Thymus (tissue), 11 donors: ENCODE results near the gene ELAVL3. TPM values are rescaled to one million over a fixed set of nuclear protein-coding genes. Genes with fewer than 3 reads are reported as not detected.

Experiments used
- DNase-seq, 9 donors: peaks; one replicate each; pipeline ENCODE4 v3.0.0-alpha.2; 2013; ENCODE audit warnings: low spot score in 9 of 9, low read depth in 6 of 9, missing footprints in 1 of 9
- H3K27ac ChIP-seq, 2 donors: one replicate each; pipeline ENCODE4 v1.5.1; 2013; ENCODE audit warnings: control low read depth in 1 of 2, low read depth in 1 of 2, low read length in 1 of 2, mild to moderate bottlenecking in 1 of 2, moderate library complexity in 1 of 2
- H3K27me3 ChIP-seq, 2 donors: one replicate each; pipeline ENCODE4 v1.5.1; 2013; ENCODE audit warnings: low read length in 1 of 2; ENCODE audit not compliant: control insufficient read depth in 2 of 2, insufficient read depth in 1 of 2
- H3K36me3 ChIP-seq, 2 donors: one replicate each; pipeline ENCODE4 v1.5.1; 2013; ENCODE audit warnings: low read length in 1 of 2, mild to moderate bottlenecking in 1 of 2, moderate library complexity in 1 of 2; ENCODE audit not compliant: control insufficient read depth in 2 of 2, insufficient read depth in 2 of 2
- H3K4me1 ChIP-seq, 2 donors: one replicate each; pipeline ENCODE4 v1.5.1; 2013; ENCODE audit warnings: low read length in 2 of 2; ENCODE audit not compliant: control insufficient read depth in 2 of 2, insufficient read depth in 2 of 2
- H3K4me3 ChIP-seq, 2 donors: one replicate each; pipeline ENCODE4 v1.5.1; 2013; ENCODE audit warnings: low read length in 2 of 2, control low read depth in 1 of 2, mild to moderate bottlenecking in 1 of 2
- H3K9me3 ChIP-seq, 2 donors: one replicate each; pipeline ENCODE4 v1.5.1; 2013; ENCODE audit warnings: low read length in 1 of 2, mild to moderate bottlenecking in 1 of 2; ENCODE audit not compliant: control insufficient read depth in 2 of 2, insufficient read depth in 1 of 2
- WGBS: extraction: QIAGEN DNeasy Blood & Tissue Kit; methylation state at CpG from one replicate; pipeline ENCODE4 v1.1.7; 2013; 5-methylcytosine and 5-hydroxymethylcytosine counted together
- polyA plus RNA-seq: library from polyadenylated mRNA; stranded (reverse); fragments of 200-250 nt; gene quantifications from one replicate; pipeline ENCODE4 v1.2.3, GENCODE V29; 2013
- total RNA-seq: library from RNA; stranded (reverse); fragments of 120-200 nt; gene quantifications from one replicate; pipeline ENCODE4 v1.2.4, GENCODE V29; 2013
- donor health status: healthy.

Gene ELAVL3
- total and polyA plus RNA-seq, 2 donors, result 0.05 to 0.09 TPM

DNA sequence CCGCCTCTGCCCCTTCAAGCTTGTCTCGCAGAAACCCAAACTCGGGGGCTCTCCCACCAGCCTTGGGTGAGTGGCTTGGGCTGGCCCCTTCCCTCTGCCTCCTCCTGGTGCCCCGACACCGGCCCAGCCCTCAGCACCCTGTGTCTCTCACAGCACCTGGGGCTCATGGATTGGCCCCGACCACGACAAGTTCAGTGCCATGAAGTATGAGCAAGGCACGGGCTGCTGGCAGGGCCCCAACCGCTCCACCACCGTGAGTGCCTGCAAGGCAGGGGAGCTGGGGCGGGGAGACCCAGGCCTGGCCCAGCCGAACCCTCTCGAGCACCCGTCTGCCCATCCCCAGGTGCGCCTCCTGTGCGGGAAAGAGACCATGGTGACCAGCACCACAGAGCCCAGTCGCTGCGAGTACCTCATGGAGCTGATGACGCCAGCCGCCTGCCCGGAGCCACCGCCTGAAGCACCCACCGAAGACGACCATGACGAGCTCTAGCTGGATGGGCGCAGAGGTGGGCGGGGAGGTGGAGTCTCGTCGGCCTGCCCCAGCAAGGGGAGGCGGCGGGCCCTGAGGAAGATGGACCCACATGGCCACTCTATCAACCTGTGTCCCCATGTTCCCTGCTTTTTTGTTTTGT is 31.8 kb downstream of the ELAVL3 start:
- Histone ChIP-seq H3K4me3 (no peak overlapping the region), H3K27ac (no peak overlapping the region), H3K27me3 (peaks cover 0 to 3% of the 10 kb centered on the region in 2 donors), H3K9me3 (no peaks in the 10 kb centered on the region), H3K4me1 (peaks cover 0 to 3% of the 10 kb centered on the region in 2 donors), H3K36me3 (peaks cover 47 to 66% of the 10 kb centered on the region in 2 donors)
- no peak for DNase-seq
- 97% methylated on average over 31 of the region's 31 CpGs for WGBS

DNA sequence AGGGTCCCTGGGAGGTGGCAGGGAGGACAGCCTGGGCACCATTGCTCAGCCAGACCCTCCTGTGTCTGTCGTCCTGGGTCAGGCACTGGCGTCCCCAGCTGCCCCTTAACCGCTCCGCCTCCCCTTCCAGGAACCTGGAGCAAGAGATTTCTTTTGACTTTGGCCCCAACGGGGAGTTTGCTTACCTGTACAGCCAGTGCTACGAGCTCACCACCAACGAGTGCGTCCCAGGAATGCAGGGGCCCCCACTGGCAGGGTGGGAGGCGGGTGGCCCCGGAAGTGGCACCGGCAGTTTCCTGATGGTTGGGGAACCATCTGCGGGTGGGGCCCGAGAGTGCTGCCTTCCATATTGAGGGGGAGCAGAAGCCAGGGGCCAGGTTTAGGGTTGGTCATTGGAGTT is 32.4 kb downstream of the ELAVL3 start:
- Histone ChIP-seq H3K9me3 (no peaks in the 10 kb centered on the region), H3K4me1 (peaks cover 0 to 3% of the 10 kb centered on the region in 2 donors), H3K4me3 (no peak overlapping the region), H3K27ac (no peak overlapping the region), H3K36me3 (peaks cover 50 to 71% of the 10 kb centered on the region in 2 donors), H3K27me3 (no peaks in the 10 kb centered on the region)
- WGBS, result 93% methylated on average over 13 of the region's 13 CpGs
- DNase-seq, result no peak

DNA sequence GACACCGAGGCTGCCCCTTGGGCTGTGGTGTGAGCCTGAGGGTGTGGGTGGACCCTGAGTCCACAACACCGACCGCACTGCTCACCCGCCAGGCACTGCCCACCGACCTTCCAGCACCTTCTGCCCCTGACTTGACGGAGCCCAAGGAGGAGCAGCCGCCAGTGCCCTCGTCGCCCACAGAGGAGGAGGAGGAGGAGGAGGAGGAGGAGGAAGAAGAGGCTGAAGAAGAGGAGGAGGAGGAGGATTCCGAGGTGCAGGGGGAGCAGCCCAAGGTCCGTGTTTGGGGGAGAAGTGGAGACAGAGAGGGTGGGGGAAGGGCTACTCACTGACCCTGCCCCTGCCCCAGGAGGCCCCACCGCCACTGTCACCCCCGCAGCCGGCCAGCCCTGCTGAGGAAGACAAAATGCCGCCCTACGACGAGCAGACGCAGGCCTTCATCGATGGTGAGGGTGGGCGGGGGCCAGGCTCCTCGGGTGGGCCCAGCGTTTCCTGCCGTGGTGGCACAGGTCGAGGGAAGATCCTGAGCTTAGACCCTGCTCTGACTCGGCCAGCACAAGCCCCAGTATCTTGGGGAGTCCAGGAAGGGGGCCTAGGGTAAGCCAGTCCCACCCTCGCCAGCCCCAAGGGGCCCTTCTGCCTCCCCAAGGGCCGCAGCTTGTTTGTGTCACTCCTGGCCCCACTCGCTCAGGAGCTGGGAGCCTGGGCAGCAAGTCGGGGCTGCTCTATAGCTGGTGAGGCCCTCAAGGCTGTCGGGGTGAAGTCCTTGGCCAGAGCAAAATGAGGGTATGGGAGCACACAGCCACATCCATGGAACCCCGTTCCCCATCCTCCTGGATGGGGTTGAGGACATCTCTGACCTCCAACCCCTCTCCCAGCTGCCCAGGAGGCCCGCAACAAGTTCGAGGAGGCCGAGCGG is 33.2 kb downstream of the ELAVL3 start:
- H3K36me3 ChIP-seq, result peaks cover 54 to 76% of the 10 kb centered on the region in 2 donors
- no peak overlapping the region for H3K4me3 ChIP-seq
- DNase-seq, result no peak
- 97% methylated on average over 35 of the region's 35 CpGs for WGBS
- no peak overlapping the region for H3K27ac ChIP-seq
- H3K9me3 ChIP-seq, result no peaks in the 10 kb centered on the region
- peaks cover 0 to 3% of the 10 kb centered on the region in 2 donors for H3K4me1 ChIP-seq
- no peaks in the 10 kb centered on the region for H3K27me3 ChIP-seq

DNA sequence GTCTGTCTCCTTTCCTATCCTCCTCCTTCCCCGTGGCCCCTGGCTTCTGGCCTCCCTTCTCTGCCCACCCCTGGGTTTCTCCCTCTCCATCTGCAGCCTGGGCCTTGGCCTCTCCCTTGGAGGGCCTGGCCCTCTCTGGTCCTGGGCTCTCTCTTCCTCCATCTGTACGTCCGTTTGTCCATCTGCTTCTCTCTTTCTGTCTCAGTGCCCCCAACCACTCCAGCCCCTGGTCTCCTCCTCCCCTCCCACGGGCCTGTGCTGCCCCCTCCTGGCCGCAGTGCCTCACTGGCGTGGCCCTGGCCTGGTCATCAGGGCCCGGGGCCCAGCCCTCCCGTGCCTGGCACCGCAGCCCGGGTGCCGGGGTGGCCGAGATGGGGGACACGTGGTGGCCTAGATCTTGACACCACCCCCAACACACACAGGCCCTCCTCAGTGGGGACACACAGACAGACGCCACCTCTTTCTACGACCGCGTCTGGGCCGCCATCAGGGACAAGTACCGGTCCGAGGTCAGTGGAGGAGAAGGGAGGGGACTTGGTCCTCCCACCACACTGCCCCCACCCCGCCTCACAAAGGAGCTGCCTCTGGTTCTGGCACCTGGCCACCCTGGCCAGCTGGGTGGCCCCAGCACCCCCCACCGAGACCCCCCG is 34.1 kb downstream of the ELAVL3 start:
- no peak for DNase-seq
- Histone ChIP-seq H3K4me3 (no peak overlapping the region), H3K36me3 (peaks cover 63 to 85% of the 10 kb centered on the region in 2 donors), H3K27ac (no peak overlapping the region), H3K4me1 (peaks cover 0 to 3% of the 10 kb centered on the region in 2 donors), H3K27me3 (no peaks in the 10 kb centered on the region), H3K9me3 (no peaks in the 10 kb centered on the region)
- 94% methylated on average over 23 of the region's 23 CpGs for WGBS

DNA sequence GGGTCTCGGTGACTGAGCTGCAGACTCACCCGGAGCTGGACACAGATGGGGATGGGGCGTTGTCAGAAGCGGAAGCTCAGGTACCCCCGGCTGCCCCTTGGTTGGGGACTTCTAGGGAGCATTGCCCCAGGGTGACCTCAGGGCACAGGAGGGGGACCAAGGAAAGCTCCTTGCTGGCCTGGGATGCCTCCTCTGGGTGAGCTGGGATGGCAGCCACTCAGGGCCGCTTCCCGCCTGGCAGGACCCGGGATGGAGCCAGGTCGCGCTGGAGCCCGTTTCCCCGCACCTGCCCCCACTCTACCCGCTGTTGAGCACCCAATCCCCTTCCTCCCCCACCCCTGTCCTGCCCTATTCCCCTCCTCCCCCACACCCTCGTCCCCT is 34.6 kb downstream of the ELAVL3 start:
- no peak overlapping the region for H3K27ac ChIP-seq
- no peaks in the 10 kb centered on the region for H3K27me3 ChIP-seq
- H3K4me3 ChIP-seq, result no peak overlapping the region
- H3K36me3 ChIP-seq, result peaks cover 68 to 90% of the 10 kb centered on the region in 2 donors
- WGBS, result 97% methylated on average over 14 of the region's 14 CpGs
- peaks cover 0 to 3% of the 10 kb centered on the region in 2 donors for H3K4me1 ChIP-seq
- DNase-seq, result no peak
- no peaks in the 10 kb centered on the region for H3K9me3 ChIP-seq

DNA sequence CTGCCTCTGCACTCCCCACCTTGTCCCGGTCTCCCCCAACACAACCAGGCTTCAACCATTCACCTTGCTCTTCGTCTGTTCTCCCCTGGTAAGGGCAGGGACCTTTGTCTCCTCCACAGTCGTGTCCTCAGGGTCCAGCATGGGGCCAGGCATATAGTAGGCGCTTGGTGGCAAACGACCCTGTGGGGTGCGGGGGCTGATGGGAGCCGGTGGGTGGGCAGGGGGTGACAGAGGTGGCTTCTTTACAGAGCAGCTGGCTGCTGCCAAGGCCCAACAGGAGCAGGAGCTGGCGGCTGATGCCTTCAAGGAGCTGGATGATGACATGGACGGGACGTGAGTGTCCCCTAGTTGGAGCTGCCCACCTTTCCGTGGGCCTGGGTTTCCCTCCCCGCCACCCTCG is 35.7 kb downstream of the ELAVL3 start:
- 98% methylated on average over 13 of the region's 13 CpGs for WGBS

DNA sequence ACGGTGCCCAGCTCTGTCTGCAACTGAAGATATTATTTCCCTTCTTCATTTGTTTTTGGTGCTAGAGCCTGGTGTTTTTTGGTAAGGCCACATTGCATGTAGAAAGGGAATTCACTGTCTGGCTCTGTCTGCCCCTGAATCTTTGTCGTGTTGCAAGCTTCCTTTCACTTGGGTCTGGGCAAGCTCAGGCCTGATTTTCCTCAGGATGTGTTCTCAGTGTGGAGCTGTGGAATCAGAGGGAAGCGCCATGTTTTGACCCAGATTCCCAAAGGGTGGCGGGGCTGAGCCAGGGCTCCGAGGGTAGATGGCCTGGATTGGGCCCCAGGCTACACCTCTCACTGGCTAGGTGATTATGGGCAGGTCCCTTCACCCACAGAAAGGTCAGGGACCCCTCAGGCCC is 36.8 kb downstream of the ELAVL3 start:
- H3K36me3 ChIP-seq, result peaks cover 78 to 86% of the 10 kb centered on the region in 2 donors
- no peak for DNase-seq
- H3K27me3 ChIP-seq, result no peaks in the 10 kb centered on the region
- WGBS, result 94% methylated on average over 5 of the region's 5 CpGs
- H3K4me3 ChIP-seq, result no peak overlapping the region
- no peak overlapping the region for H3K27ac ChIP-seq
- peaks cover 0 to 3% of the 10 kb centered on the region in 2 donors for H3K4me1 ChIP-seq
- no peaks in the 10 kb centered on the region for H3K9me3 ChIP-seq

More for the DNA sequence above, 35.7 kb downstream of the ELAVL3 start:
- Histone ChIP-seq H3K36me3 (peaks cover 78 to 92% of the 10 kb centered on the region in 2 donors), H3K27ac (no peak overlapping the region), H3K9me3 (no peaks in the 10 kb centered on the region), H3K27me3 (no peaks in the 10 kb centered on the region), H3K4me3 (no peak overlapping the region), H3K4me1 (peaks cover 0 to 3% of the 10 kb centered on the region in 2 donors)
- DNase-seq, result no peak

DNA sequence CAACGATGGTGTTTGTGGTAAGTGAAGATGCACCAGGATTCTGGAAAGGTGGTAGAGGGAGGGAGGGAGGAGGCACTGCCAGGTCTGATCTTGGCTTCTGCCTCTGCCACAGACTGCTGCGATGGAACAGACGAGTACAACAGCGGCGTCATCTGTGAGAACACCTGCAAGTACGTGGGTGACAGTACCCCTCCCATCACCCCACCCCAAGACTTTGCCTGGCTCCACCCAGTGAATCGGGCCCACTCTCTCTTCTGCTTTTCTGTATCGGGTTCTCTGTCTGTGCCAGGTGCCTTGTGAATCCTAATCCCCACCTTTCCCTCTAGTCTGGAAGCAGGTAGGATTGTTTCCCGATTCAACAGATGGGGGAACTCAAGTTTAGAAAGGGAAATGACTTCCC is 42.9 kb downstream of the ELAVL3 start:
- H3K36me3 ChIP-seq, result peaks cover 50 to 51% of the 10 kb centered on the region in 2 donors
- H3K27me3 ChIP-seq, result no peaks in the 10 kb centered on the region
- no peaks in the 10 kb centered on the region for H3K9me3 ChIP-seq
- no peak for DNase-seq
- H3K27ac ChIP-seq, result no peak overlapping the region
- WGBS, result 97% methylated on average over 9 of the region's 9 CpGs
- H3K4me3 ChIP-seq, result no peak overlapping the region
- H3K4me1 ChIP-seq, result peaks cover 10 to 16% of the 10 kb centered on the region in 2 donors
